Measurements from ENCODE around the gene S100PBP. TPM values are rescaled to one million over a fixed set of nuclear protein-coding genes. Genes with fewer than 3 reads are reported as not detected.

S100PBP gene
- total RNA-seq, 4 donors from 2014 or later = 25.4 to 46.9 (median 29.8) TPM

- no peak for TF ChIP-seq POLR2A (IDR thresholded peaks at IDR 0.05)
- TF ChIP-seq POLR2AphosphoS5 (IDR thresholded peaks at IDR 0.05) = no peak
- no peak for TF ChIP-seq EP300 (IDR thresholded peaks at IDR 0.05)
- TF ChIP-seq CTCF (IDR thresholded peaks at IDR 0.05) = no peak
- WGBS, 2 donors (ENCODE audit: low coverage in 1 of 2) = 50% methylated on average over 2 of the region's 5 CpGs; no CpG with 5 or more reads in 1 of the 2 donors
- ATAC-seq = no peak
- Histone ChIP-seq H3K36me3 (peaks cover 0 to 7% of the 10 kb centered on the region in 2 donors), H3K9me3 (no peaks in the 10 kb centered on the region), H3K4me1 (peaks cover 0 to 33% (median 10%) of the 10 kb centered on the region in 3 donors), H3K27me3 (peaks cover 35% of the 10 kb centered on the region), H3K4me3 (no peak overlapping the region), H3K27ac (no peak overlapping the region)
Observed at GRCh38 chr1:32896451-32896850, 79.0 kb downstream of the S100PBP start.

- 73 to 74% methylated on average over 3 to 6 of the region's 11 CpGs for WGBS, 2 donors (ENCODE audit: low coverage in 1 of 2)
- peaks cover 0 to 38% (median 10%) of the 10 kb centered on the region in 3 donors for H3K4me1 ChIP-seq
- peaks cover 0 to 7% of the 10 kb centered on the region in 2 donors for H3K36me3 ChIP-seq
- no peak overlapping the region for H3K27ac ChIP-seq
- TF ChIP-seq POLR2AphosphoS5 (IDR thresholded peaks at IDR 0.05) (no peak), POLR2A (IDR thresholded peaks at IDR 0.05) (no peak), CTCF (IDR thresholded peaks at IDR 0.05) (no peak), EP300 (IDR thresholded peaks at IDR 0.05) (no peak)
- no peak overlapping the region for H3K4me3 ChIP-seq
- H3K27me3 ChIP-seq = peaks cover 25% of the 10 kb centered on the region
- no peak for ATAC-seq
- H3K9me3 ChIP-seq = no peaks in the 10 kb centered on the region
Observed at GRCh38 chr1:32897082-32898049, 79.9 kb downstream of the S100PBP start.

- WGBS, 2 donors (ENCODE audit: low coverage in 1 of 2) = 92% methylated on average over 3 of the region's 9 CpGs; no CpG with 5 or more reads in 1 of the 2 donors
Observed at GRCh38 chr1:32898056-32898455, 80.6 kb downstream of the S100PBP start.

GRCh38 chr1:32898958-32899357 is 81.5 kb downstream of the S100PBP start:
- peaks cover 0 to 7% of the 10 kb centered on the region in 2 donors for H3K36me3 ChIP-seq
- TF ChIP-seq CTCF (IDR thresholded peaks at IDR 0.05) = no peak
- TF ChIP-seq EP300 (IDR thresholded peaks at IDR 0.05) = no peak
- TF ChIP-seq POLR2A (IDR thresholded peaks at IDR 0.05) = no peak
- no peak for TF ChIP-seq POLR2AphosphoS5 (IDR thresholded peaks at IDR 0.05)
- H3K27ac ChIP-seq = no peak overlapping the region
- H3K27me3 ChIP-seq = peaks cover 9% of the 10 kb centered on the region
- peaks cover 0 to 23% (median 4%) of the 10 kb centered on the region in 3 donors for H3K4me1 ChIP-seq
- 100% methylated on average over 2 of the region's 3 CpGs; no CpG with 5 or more reads in 1 of the 2 donors for WGBS, 2 donors (ENCODE audit: low coverage in 1 of 2)
- H3K4me3 ChIP-seq = no peak overlapping the region
- no peak for ATAC-seq
- no peaks in the 10 kb centered on the region for H3K9me3 ChIP-seq

More at GRCh38 chr1:32898056-32898455, 80.6 kb downstream of the S100PBP start:
- H3K4me3 ChIP-seq = no peak overlapping the region
- ATAC-seq = no peak
- no peak overlapping the region for H3K27ac ChIP-seq
- no peak for TF ChIP-seq POLR2AphosphoS5 (IDR thresholded peaks at IDR 0.05)
- TF ChIP-seq CTCF (IDR thresholded peaks at IDR 0.05) = no peak
- no peak for TF ChIP-seq EP300 (IDR thresholded peaks at IDR 0.05)
- TF ChIP-seq POLR2A (IDR thresholded peaks at IDR 0.05) = no peak
- peaks cover 18% of the 10 kb centered on the region for H3K27me3 ChIP-seq
- H3K4me1 ChIP-seq = peaks cover 0 to 32% (median 8%) of the 10 kb centered on the region in 3 donors
- peaks cover 0 to 7% of the 10 kb centered on the region in 2 donors for H3K36me3 ChIP-seq
- no peaks in the 10 kb centered on the region for H3K9me3 ChIP-seq
